Effector memory CD4-positive, alpha-beta T cell (primary cell): Measurements from ENCODE around the gene CHRNA4.
A peak's percentile ranks its signal among the peaks of the same experiment; 100 is the strongest.

ENCODE experiments used
- DNase-seq, 3 donors: peaks; one replicate each; pipeline ENCODE4 v3.0.0-alpha.2; 2020
- H3K27ac ChIP-seq: 2 replicates; pipeline ENCODE4 v1.7.0; 2013; ENCODE audit warnings: mild to moderate bottlenecking, low read length, moderate library complexity; ENCODE audit not compliant: insufficient read depth, poor library complexity, severe bottlenecking
- H3K27me3 ChIP-seq: replicated peaks from 2 replicates; pipeline ENCODE4 v1.7.0; 2013; ENCODE audit warnings: mild to moderate bottlenecking, low read length; ENCODE audit not compliant: insufficient read depth, control insufficient read depth, poor library complexity, severe bottlenecking
- H3K36me3 ChIP-seq: 2 replicates; pipeline ENCODE4 v1.7.0; 2013; ENCODE audit warnings: mild to moderate bottlenecking, low read length, moderate library complexity; ENCODE audit not compliant: control insufficient read depth, insufficient read depth
- H3K4me1 ChIP-seq: 2 replicates; pipeline ENCODE4 v1.7.0; 2013; ENCODE audit warnings: low read length, mild to moderate bottlenecking; ENCODE audit not compliant: control insufficient read depth, insufficient read depth, poor library complexity, severe bottlenecking
- H3K4me3 ChIP-seq: 2 replicates; pipeline ENCODE4 v1.7.0; 2013; ENCODE audit warnings: low read length, low read depth, mild to moderate bottlenecking; ENCODE audit not compliant: insufficient read depth, poor library complexity, severe bottlenecking
- H3K9me3 ChIP-seq: 2 replicates; pipeline ENCODE4 v1.7.0; 2013; ENCODE audit warnings: mild to moderate bottlenecking, low read length, moderate library complexity; ENCODE audit not compliant: control insufficient read depth

The CHRNA4 gene

GRCh38 chr20:63332488-63333240, 28.5 kb downstream of the CHRNA4 start:
- no peaks in the 10 kb centered on the region for H3K9me3 ChIP-seq
- H3K4me1 ChIP-seq = no peaks in the 10 kb centered on the region
- no peak overlapping the region for H3K4me3 ChIP-seq
- DNase-seq = no peak
- H3K36me3 ChIP-seq = no peaks in the 10 kb centered on the region
- H3K27me3 ChIP-seq = peaks cover 7% of the 10 kb centered on the region
- no peak overlapping the region for H3K27ac ChIP-seq

- H3K4me3 ChIP-seq = no peak overlapping the region
- no peak for DNase-seq
- H3K9me3 ChIP-seq = no peaks in the 10 kb centered on the region
- H3K36me3 ChIP-seq = no peaks in the 10 kb centered on the region
- H3K4me1 ChIP-seq = no peaks in the 10 kb centered on the region
- H3K27me3 ChIP-seq = peaks cover 7% of the 10 kb centered on the region
- H3K27ac ChIP-seq = no peak overlapping the region
Observed at GRCh38 chr20:63331741-63332400, 29.3 kb downstream of the CHRNA4 start.

- no peaks in the 10 kb centered on the region for H3K9me3 ChIP-seq
- no peak for DNase-seq
- H3K27me3 ChIP-seq = peaks cover 7% of the 10 kb centered on the region
- no peaks in the 10 kb centered on the region for H3K36me3 ChIP-seq
- H3K4me3 ChIP-seq = no peak overlapping the region
- peaks cover 8% of the 10 kb centered on the region for H3K4me1 ChIP-seq
- H3K27ac ChIP-seq = no peak overlapping the region
Observed at GRCh38 chr20:63330940-63331339, 30.2 kb downstream of the CHRNA4 start.

- DNase-seq = no peak
- H3K27ac ChIP-seq = no peak overlapping the region
- no peak overlapping the region for H3K4me3 ChIP-seq
- no peaks in the 10 kb centered on the region for H3K9me3 ChIP-seq
- peaks cover 9% of the 10 kb centered on the region for H3K4me1 ChIP-seq
- H3K27me3 ChIP-seq = peaks cover 7% of the 10 kb centered on the region
- H3K36me3 ChIP-seq = no peaks in the 10 kb centered on the region
Observed at GRCh38 chr20:63330084-63330760, 30.9 kb downstream of the CHRNA4 start.

- DNase-seq = no peak
- H3K4me3 ChIP-seq = no peak overlapping the region
- H3K9me3 ChIP-seq = no peaks in the 10 kb centered on the region
- peaks cover 9% of the 10 kb centered on the region for H3K4me1 ChIP-seq
- no peaks in the 10 kb centered on the region for H3K36me3 ChIP-seq
- no peak overlapping the region for H3K27ac ChIP-seq
- peaks cover 4% of the 10 kb centered on the region for H3K27me3 ChIP-seq
Observed at GRCh38 chr20:63329331-63330083, 31.6 kb downstream of the CHRNA4 start.

GRCh38 chr20:63328718-63329275, 32.4 kb downstream of the CHRNA4 start:
- DNase-seq = no peak
- peaks cover 9% of the 10 kb centered on the region for H3K4me1 ChIP-seq

GRCh38 chr20:63328026-63328700, 33.0 kb downstream of the CHRNA4 start:
- no peak overlapping the region for H3K4me3 ChIP-seq
- DNase-seq = no peak
- no peaks in the 10 kb centered on the region for H3K9me3 ChIP-seq
- H3K27ac ChIP-seq = no peak overlapping the region
- no peaks in the 10 kb centered on the region for H3K27me3 ChIP-seq
- H3K4me1 ChIP-seq = peaks cover 9% of the 10 kb centered on the region
- H3K36me3 ChIP-seq = no peaks in the 10 kb centered on the region

More at GRCh38 chr20:63328718-63329275, 32.4 kb downstream of the CHRNA4 start:
- Histone ChIP-seq H3K4me3 (no peak overlapping the region), H3K27ac (no peak overlapping the region), H3K27me3 (no peaks in the 10 kb centered on the region), H3K36me3 (no peaks in the 10 kb centered on the region), H3K9me3 (no peaks in the 10 kb centered on the region)

- H3K36me3 ChIP-seq = no peaks in the 10 kb centered on the region
- H3K4me3 ChIP-seq = no peak overlapping the region
- H3K27ac ChIP-seq = peak overlapping the region; percentile 49
- no peaks in the 10 kb centered on the region for H3K9me3 ChIP-seq
- H3K27me3 ChIP-seq = no peaks in the 10 kb centered on the region
- DNase-seq = no peak
- peaks cover 9% of the 10 kb centered on the region for H3K4me1 ChIP-seq
Observed at GRCh38 chr20:63327231-63327745, 33.9 kb downstream of the CHRNA4 start.
